RWPE1 (cell line): Measurements from ENCODE around the gene CFLAR.
"Not testable (repeated sequence)": the region's sequence is repeated elsewhere in the genome, so short reads cannot be mapped to it uniquely, and the experiment has no call there.

ENCODE experiments used
- CTCF ChIA-PET: fragments of 350-600 bp; sonication (Branson Sonifier 250); formaldehyde crosslinking; extraction: SDS; loops from one replicate; lab custom pipeline; 2021; lab: Yijun Ruan, JAX
- POLR2A ChIA-PET: fragments of 400-600 bp; formaldehyde crosslinking; extraction: SDS; loops from one replicate; lab custom pipeline; 2020; ENCODE audit warnings: antibody characterized with exemption; ENCODE audit not compliant: low non-redundant PET; lab: Yijun Ruan, JAX
- DNase-seq: peaks from one replicate; pipeline ENCODE4 v3.0.0; 2012; ENCODE audit warnings: low spot score
- H3K27ac ChIP-seq: fragments of 450-650 bp; 2 replicates; pipeline ENCODE4 v1.5.1; 2017
- TF ChIP-seq, protein P1 (sequence below): fragments of 450-650 bp; conservative IDR thresholded peaks from 2 replicates; pipeline ENCODE4 v1.5.1; 2017; ENCODE audit warnings: low read depth, mild to moderate bottlenecking

CFLAR gene

DNA sequence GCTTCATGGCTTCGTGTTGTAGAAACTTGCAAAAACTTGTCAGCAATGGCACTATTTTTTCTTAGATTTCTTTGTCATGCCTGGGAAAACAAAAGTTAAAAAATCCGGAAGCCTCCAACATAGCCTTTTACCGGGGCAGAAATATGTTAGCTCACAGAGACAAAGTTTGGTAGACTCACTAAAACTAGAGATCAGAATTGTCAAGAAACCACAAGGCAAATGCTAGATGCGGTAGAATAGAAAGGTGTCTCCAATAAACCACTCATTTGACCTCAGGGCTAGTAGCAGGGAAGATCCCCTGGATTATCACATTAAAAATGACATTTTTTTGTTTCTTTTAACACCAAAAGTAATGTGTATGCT is 67.4 kb downstream of the CFLAR start:
- no peak overlapping the region for H3K27ac ChIP-seq
- ChIA-PET POLR2A (no interaction called here), CTCF (interaction anchor here (0.5 to 2.6 kb wide), 5 partner anchors 8 to 1275 kb away, joined by 4 to 11 read pairs (median 5); no protein-coding TSS in a partner anchor)
- DNase-seq = no peak
- TF ChIP-seq, protein P1, sequence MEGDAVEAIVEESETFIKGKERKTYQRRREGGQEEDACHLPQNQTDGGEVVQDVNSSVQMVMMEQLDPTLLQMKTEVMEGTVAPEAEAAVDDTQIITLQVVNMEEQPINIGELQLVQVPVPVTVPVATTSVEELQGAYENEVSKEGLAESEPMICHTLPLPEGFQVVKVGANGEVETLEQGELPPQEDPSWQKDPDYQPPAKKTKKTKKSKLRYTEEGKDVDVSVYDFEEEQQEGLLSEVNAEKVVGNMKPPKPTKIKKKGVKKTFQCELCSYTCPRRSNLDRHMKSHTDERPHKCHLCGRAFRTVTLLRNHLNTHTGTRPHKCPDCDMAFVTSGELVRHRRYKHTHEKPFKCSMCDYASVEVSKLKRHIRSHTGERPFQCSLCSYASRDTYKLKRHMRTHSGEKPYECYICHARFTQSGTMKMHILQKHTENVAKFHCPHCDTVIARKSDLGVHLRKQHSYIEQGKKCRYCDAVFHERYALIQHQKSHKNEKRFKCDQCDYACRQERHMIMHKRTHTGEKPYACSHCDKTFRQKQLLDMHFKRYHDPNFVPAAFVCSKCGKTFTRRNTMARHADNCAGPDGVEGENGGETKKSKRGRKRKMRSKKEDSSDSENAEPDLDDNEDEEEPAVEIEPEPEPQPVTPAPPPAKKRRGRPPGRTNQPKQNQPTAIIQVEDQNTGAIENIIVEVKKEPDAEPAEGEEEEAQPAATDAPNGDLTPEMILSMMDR = no peak

DNA sequence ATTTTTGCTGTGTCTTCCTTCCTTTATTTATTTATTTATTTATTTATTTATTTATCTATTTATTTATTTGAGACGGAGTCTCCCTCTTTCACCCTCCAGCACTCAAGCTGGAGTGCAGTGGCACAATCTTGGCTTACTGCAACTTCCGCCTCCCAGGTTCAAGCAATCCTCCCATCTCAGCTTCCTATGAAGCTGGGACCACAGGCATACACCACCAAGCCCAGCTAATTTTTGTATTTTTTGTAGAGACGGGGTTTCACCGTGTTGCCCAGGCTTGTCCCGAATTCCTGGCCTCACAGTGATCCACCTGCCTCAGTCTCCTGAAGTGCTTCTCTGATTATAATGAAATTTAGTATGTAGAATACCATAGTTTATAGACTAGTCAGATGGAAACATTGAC is 67.9 kb downstream of the CFLAR start:
- H3K27ac ChIP-seq, POLR2A ChIA-PET, DNase-seq: not testable (repeated sequence)

DNA sequence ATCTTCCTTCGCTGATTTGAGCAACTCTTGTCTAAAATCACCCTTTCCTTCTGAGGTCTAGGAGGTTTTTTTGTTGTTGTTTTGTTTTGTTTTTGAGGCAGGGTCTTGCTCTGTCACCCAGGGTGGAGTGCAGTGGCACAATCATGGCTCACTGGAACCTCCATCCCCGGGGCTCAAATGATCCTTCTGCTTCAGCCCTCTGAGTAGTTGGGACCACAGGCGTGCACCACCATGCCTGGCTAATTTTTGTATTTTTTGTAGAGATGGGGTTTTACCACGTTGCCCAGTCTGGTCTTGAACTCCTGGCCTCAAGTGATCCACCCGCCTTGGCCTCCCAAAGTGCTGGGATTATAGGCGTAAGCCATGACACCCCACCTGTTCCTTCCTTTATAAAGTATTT is 68.3 kb downstream of the CFLAR start:
- DNase-seq, POLR2A ChIA-PET, H3K27ac ChIP-seq: not testable (repeated sequence)
- CTCF ChIA-PET = interaction anchor here (1.5 to 2.6 kb wide), 3 partner anchors 7 to 48 kb away, joined by 5 to 11 read pairs (median 6); no protein-coding TSS in a partner anchor

More for the DNA sequence above, 67.9 kb downstream of the CFLAR start:
- CTCF ChIA-PET = interaction anchor here (1.5 to 2.6 kb wide), 3 partner anchors 8 to 49 kb away, joined by 5 to 11 read pairs (median 6); no protein-coding TSS in a partner anchor

DNA sequence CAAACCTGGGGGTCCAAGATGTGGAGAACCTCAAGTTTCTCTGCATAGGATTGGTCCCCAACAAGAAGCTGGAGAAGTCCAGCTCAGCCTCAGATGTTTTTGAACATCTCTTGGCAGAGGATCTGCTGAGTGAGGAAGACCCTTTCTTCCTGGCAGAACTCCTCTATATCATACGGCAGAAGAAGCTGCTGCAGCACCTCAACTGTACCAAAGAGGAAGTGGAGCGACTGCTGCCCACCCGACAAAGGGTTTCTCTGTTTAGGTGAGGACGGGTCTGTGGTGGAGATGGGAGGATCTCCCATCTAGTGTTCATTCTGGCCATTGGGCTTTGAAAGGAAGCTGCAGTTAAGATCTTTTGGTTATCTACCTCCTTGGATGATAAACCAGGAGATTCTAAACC is 69.9 kb downstream of the CFLAR start:
- TF ChIP-seq, protein P1 = no peak
- H3K27ac ChIP-seq = no peak overlapping the region
- POLR2A ChIA-PET = no interaction called here
- no peak for DNase-seq
- CTCF ChIA-PET = no interaction called here

DNA sequence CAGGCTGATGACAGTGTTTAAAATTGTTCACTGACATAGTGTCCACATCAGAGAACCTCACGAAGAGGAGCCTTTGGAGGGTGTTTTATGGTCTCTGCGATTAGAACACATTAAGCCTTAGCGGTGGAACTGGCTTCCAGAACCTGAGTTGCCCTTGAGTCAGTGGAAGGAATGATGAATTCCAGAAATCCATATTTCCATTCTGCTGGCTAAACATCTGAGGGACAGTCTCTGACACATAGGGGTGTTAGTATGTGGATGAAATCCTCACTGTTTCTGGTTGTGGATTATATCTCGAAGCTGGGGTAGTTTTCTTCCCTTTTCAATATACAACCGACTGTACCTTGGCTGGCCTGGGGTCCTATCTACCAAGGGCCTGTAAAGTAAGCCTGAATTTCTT is 71.0 kb downstream of the CFLAR start:
- CTCF ChIA-PET = no interaction called here
- POLR2A ChIA-PET = no interaction called here
- DNase-seq = no peak
- no peak overlapping the region for H3K27ac ChIP-seq
- TF ChIP-seq, protein P1 = no peak

DNA sequence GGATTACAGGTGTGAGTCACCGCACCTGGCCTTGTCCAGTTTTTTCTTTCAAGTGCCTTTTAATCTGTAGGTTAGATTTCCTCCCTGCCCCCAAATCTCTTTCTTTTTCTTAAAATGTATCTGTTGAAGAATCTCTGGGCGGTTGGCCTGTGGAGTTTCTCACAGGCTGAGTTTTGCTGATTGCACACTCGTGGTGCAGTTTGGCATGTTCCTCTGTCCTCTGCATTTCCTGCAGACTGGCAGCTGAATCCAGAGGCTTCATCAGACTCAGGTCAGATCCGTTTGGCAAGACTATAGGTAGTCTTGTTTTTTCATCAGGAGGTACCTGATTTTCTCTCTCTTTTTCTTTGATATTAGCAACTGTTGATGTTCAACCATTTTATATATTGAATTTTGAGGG is 72.5 kb downstream of the CFLAR start:
- CTCF ChIA-PET = interaction anchor here (0.6 to 1.2 kb wide), 3 partner anchors 11 to 580 kb away, joined by 3 to 4 read pairs (median 3); no protein-coding TSS in a partner anchor
- H3K27ac ChIP-seq = no peak overlapping the region
- TF ChIP-seq, protein P1 = no peak
- POLR2A ChIA-PET = no interaction called here
- no peak for DNase-seq

DNA sequence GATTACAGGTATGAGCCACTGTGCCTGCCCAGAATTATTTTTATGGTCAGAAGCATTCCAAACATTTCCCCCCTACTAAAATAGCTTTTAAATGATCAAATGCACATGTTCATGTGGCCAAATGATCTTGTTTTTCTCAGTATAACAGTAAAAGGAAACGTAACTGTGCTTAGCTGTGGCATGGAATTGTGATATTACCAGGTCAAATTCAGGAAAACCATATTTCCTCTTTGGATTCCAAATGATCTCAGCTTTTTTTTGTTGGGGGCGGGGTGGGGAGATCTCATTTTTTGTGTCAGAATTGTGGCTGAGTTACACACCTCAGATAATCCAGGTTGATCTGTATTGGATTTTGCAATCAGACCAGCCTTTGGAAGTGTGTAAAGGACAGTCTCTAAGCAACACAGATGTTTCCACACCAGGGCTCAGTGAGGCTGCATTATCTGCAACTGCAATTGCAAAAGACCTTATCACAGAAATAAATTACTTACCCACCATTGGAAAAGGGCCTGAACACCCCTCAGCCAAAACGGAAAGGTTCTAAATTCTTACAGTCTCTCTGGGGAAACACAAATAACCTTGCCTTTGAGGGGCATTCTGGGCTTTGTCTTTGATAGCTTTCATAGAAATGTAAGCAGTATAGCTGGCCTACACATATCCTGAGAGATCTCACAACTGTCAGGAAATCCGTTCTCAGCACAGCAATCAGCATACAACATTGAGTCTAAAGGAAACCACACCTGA is 75.3 kb downstream of the CFLAR start:
- ChIA-PET CTCF (interaction anchor here (0.7 to 1.7 kb wide), 2 partner anchors 8 to 122 kb away, joined by 3 to 6 read pairs; partner anchors contain the start of gene CASP10), POLR2A (interaction anchor here (0.7 kb wide), 1 partner anchor 567 kb away, joined by 4 read pairs; no protein-coding TSS in a partner anchor)
- TF ChIP-seq, protein P1 = no peak
- DNase-seq = no peak
- no peak overlapping the region for H3K27ac ChIP-seq
